ENCODE results near the gene MAP1B.
"Not testable (repeated sequence)": the region's sequence is repeated elsewhere in the genome, so short reads cannot be mapped to it uniquely, and the experiment has no call there.

Gene MAP1B

GRCh38 chr5:72161951-72162350 lies 54.7 kb downstream of the MAP1B start:
- Histone ChIP-seq H3K4me3 (ENCODE audit: low read length) (no peak overlapping the region), H3K9ac (ENCODE audit: low read depth, low read length) (no peak overlapping the region), H3K9me3 (ENCODE audit: insufficient read depth, low read depth, low read length) (no peaks in the 10 kb centered on the region), H3K36me3 (ENCODE audit: insufficient read depth, low read length) (peaks cover 7% of the 10 kb centered on the region; the same call in 1 of the 2 replicates), H3K4me1 (ENCODE audit: insufficient read depth, low read length) (peaks cover 28% of the 10 kb centered on the region), H3K27me3 (ENCODE audit: insufficient read depth, low read length) (no peaks in the 10 kb centered on the region), H3K27ac (ENCODE audit: low read depth, low read length) (no peak overlapping the region)
- 96% methylated on average over 4 of the region's 4 CpGs for WGBS

- peaks cover 7% of the 10 kb centered on the region; the same call in 1 of the 2 replicates for H3K36me3 ChIP-seq (ENCODE audit: insufficient read depth, low read length)
- H3K27ac ChIP-seq (ENCODE audit: low read depth, low read length), result no peak overlapping the region
- 96% methylated on average over 2 of the region's 2 CpGs for WGBS
- no peak overlapping the region for H3K9ac ChIP-seq (ENCODE audit: low read depth, low read length)
- H3K4me3 ChIP-seq (ENCODE audit: low read length), result no peak overlapping the region
- no peaks in the 10 kb centered on the region for H3K9me3 ChIP-seq (ENCODE audit: insufficient read depth, low read depth, low read length)
- H3K4me1 ChIP-seq (ENCODE audit: insufficient read depth, low read length), result peaks cover 42% of the 10 kb centered on the region
- H3K27me3 ChIP-seq (ENCODE audit: insufficient read depth, low read length), result no peaks in the 10 kb centered on the region
Observed at GRCh38 chr5:72163349-72163983, 56.2 kb downstream of the MAP1B start.

GRCh38 chr5:72166070-72166979 lies 59.0 kb downstream of the MAP1B start:
- H3K4me3 ChIP-seq (ENCODE audit: low read length), result no peak overlapping the region
- peaks cover 12% of the 10 kb centered on the region; the same call in 1 of the 2 replicates for H3K36me3 ChIP-seq (ENCODE audit: insufficient read depth, low read length)

GRCh38 chr5:72167257-72167656 lies 60.0 kb downstream of the MAP1B start:
- H3K9me3 ChIP-seq (ENCODE audit: insufficient read depth, low read depth, low read length), result no peaks in the 10 kb centered on the region
- no peaks in the 10 kb centered on the region for H3K27me3 ChIP-seq (ENCODE audit: insufficient read depth, low read length)
- H3K36me3 ChIP-seq (ENCODE audit: insufficient read depth, low read length), result peaks cover 15% of the 10 kb centered on the region; the same call in 1 of the 2 replicates
- peaks cover 60% of the 10 kb centered on the region for H3K4me1 ChIP-seq (ENCODE audit: insufficient read depth, low read length)
- no peak overlapping the region for H3K4me3 ChIP-seq (ENCODE audit: low read length)
- no peak overlapping the region for H3K27ac ChIP-seq (ENCODE audit: low read depth, low read length)
- WGBS, result 100% methylated on average over 1 of the region's 1 CpG
- H3K9ac ChIP-seq (ENCODE audit: low read depth, low read length), result no peak overlapping the region

More at GRCh38 chr5:72166070-72166979, 59.0 kb downstream of the MAP1B start:
- WGBS, result 63% methylated on average over 15 of the region's 15 CpGs
- no peaks in the 10 kb centered on the region for H3K27me3 ChIP-seq (ENCODE audit: insufficient read depth, low read length)
- H3K9me3 ChIP-seq (ENCODE audit: insufficient read depth, low read depth, low read length), result no peaks in the 10 kb centered on the region
- H3K4me1 ChIP-seq (ENCODE audit: insufficient read depth, low read length), result peaks cover 60% of the 10 kb centered on the region
- peak overlapping the region; percentile 8; the same call in 1 of the 2 replicates for H3K9ac ChIP-seq (ENCODE audit: low read depth, low read length)
- H3K27ac ChIP-seq (ENCODE audit: low read depth, low read length), result peak overlapping the region; percentile 53

- H3K9me3 ChIP-seq (ENCODE audit: insufficient read depth, low read depth, low read length), result no peaks in the 10 kb centered on the region
- WGBS, result 87% methylated on average over 8 of the region's 8 CpGs
- H3K27me3 ChIP-seq (ENCODE audit: insufficient read depth, low read length), result no peaks in the 10 kb centered on the region
- H3K9ac ChIP-seq (ENCODE audit: low read depth, low read length), result no peak overlapping the region
- no peak overlapping the region for H3K4me3 ChIP-seq (ENCODE audit: low read length)
- no peak overlapping the region for H3K27ac ChIP-seq (ENCODE audit: low read depth, low read length)
- peaks cover 60% of the 10 kb centered on the region for H3K4me1 ChIP-seq (ENCODE audit: insufficient read depth, low read length)
- H3K36me3 ChIP-seq (ENCODE audit: insufficient read depth, low read length), result peaks cover 18% of the 10 kb centered on the region; the same call in 1 of the 2 replicates
Observed at GRCh38 chr5:72167804-72168203, 60.5 kb downstream of the MAP1B start.

GRCh38 chr5:72170101-72170500 lies 62.8 kb downstream of the MAP1B start:
- Histone ChIP-seq H3K36me3 (ENCODE audit: insufficient read depth, low read length) (peaks cover 25% of the 10 kb centered on the region), H3K9ac (ENCODE audit: low read depth, low read length) (no peak overlapping the region), H3K4me3 (ENCODE audit: low read length) (no peak overlapping the region), H3K4me1 (ENCODE audit: insufficient read depth, low read length) (peaks cover 52% of the 10 kb centered on the region), H3K27me3 (ENCODE audit: insufficient read depth, low read length) (no peaks in the 10 kb centered on the region), H3K9me3 (ENCODE audit: insufficient read depth, low read depth, low read length) (no peaks in the 10 kb centered on the region), H3K27ac (ENCODE audit: low read depth, low read length) (no peak overlapping the region)
- WGBS, result 92% methylated on average over 1 of the region's 2 CpGs

DNA sequence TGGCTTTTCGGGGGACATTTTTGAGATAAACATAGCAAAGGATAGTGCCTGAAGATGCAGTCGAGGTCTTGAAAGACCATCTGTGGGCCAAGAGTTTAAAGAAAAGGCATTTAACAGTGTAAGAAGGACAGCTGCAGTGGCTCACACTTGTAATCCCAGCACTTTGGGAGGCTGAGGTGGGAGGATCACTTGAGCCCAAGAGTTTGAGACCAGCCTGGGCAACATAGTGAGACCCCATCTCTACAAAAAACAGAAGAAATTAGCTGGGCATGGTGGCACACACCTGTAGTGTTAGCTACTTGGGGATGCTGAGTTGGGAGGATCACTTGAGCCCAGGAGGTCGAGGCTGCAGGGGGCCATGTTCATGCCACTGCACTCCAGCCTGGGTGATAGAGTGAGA lies 63.9 kb downstream of the MAP1B start:
- H3K9ac ChIP-seq (ENCODE audit: low read depth, low read length); H3K27ac ChIP-seq (ENCODE audit: low read depth, low read length); H3K4me3 ChIP-seq (ENCODE audit: low read length); H3K27me3 ChIP-seq (ENCODE audit: insufficient read depth, low read length); H3K9me3 ChIP-seq (ENCODE audit: insufficient read depth, low read depth, low read length): not testable (repeated sequence)
- H3K36me3 ChIP-seq (ENCODE audit: insufficient read depth, low read length), result peaks cover 26% of the 10 kb centered on the region
- peaks cover 41% of the 10 kb centered on the region for H3K4me1 ChIP-seq (ENCODE audit: insufficient read depth, low read length)
- 93% methylated on average over 3 of the region's 3 CpGs for WGBS

- H3K27me3 ChIP-seq (ENCODE audit: insufficient read depth, low read length), result no peaks in the 10 kb centered on the region
- H3K27ac ChIP-seq (ENCODE audit: low read depth, low read length), result no peak overlapping the region
- H3K36me3 ChIP-seq (ENCODE audit: insufficient read depth, low read length), result peaks cover 27% of the 10 kb centered on the region
- H3K4me3 ChIP-seq (ENCODE audit: low read length), result no peak overlapping the region
- H3K9ac ChIP-seq (ENCODE audit: low read depth, low read length), result no peak overlapping the region
- H3K4me1 ChIP-seq (ENCODE audit: insufficient read depth, low read length), result peaks cover 36% of the 10 kb centered on the region
- H3K9me3 ChIP-seq (ENCODE audit: insufficient read depth, low read depth, low read length), result no peaks in the 10 kb centered on the region
- WGBS, result 97% methylated on average over 6 of the region's 6 CpGs
Observed at GRCh38 chr5:72171667-72172066, 64.4 kb downstream of the MAP1B start.

GRCh38 chr5:72172786-72173185 lies 65.5 kb downstream of the MAP1B start:
- Histone ChIP-seq H3K9me3 (ENCODE audit: insufficient read depth, low read depth, low read length) (no peaks in the 10 kb centered on the region), H3K4me1 (ENCODE audit: insufficient read depth, low read length) (peaks cover 25% of the 10 kb centered on the region), H3K4me3 (ENCODE audit: low read length) (no peak overlapping the region), H3K9ac (ENCODE audit: low read depth, low read length) (no peak overlapping the region), H3K27ac (ENCODE audit: low read depth, low read length) (no peak overlapping the region), H3K27me3 (ENCODE audit: insufficient read depth, low read length) (no peaks in the 10 kb centered on the region), H3K36me3 (ENCODE audit: insufficient read depth, low read length) (peaks cover 28% of the 10 kb centered on the region)
- WGBS, result 96% methylated on average over 4 of the region's 4 CpGs

- Histone ChIP-seq H3K4me1 (ENCODE audit: insufficient read depth, low read length) (peaks cover 20% of the 10 kb centered on the region), H3K27me3 (ENCODE audit: insufficient read depth, low read length) (no peaks in the 10 kb centered on the region), H3K4me3 (ENCODE audit: low read length) (no peak overlapping the region), H3K9me3 (ENCODE audit: insufficient read depth, low read depth, low read length) (no peaks in the 10 kb centered on the region), H3K9ac (ENCODE audit: low read depth, low read length) (no peak overlapping the region), H3K27ac (ENCODE audit: low read depth, low read length) (no peak overlapping the region), H3K36me3 (ENCODE audit: insufficient read depth, low read length) (peaks cover 22% of the 10 kb centered on the region)
- WGBS, result 80% methylated on average over 1 of the region's 3 CpGs
Observed at GRCh38 chr5:72177538-72177937, 70.3 kb downstream of the MAP1B start.

All from HUES64 (cell line).